Cerebellar nuclear complex (tissue), 1 donor: ENCODE measurements around the gene DRAM2.

Experiments
- DNase-seq, 2 experiments: peaks; one replicate each; lab custom pipeline; 2025; lab: John Stamatoyannopoulos, UW

Gene DRAM2

DNA sequence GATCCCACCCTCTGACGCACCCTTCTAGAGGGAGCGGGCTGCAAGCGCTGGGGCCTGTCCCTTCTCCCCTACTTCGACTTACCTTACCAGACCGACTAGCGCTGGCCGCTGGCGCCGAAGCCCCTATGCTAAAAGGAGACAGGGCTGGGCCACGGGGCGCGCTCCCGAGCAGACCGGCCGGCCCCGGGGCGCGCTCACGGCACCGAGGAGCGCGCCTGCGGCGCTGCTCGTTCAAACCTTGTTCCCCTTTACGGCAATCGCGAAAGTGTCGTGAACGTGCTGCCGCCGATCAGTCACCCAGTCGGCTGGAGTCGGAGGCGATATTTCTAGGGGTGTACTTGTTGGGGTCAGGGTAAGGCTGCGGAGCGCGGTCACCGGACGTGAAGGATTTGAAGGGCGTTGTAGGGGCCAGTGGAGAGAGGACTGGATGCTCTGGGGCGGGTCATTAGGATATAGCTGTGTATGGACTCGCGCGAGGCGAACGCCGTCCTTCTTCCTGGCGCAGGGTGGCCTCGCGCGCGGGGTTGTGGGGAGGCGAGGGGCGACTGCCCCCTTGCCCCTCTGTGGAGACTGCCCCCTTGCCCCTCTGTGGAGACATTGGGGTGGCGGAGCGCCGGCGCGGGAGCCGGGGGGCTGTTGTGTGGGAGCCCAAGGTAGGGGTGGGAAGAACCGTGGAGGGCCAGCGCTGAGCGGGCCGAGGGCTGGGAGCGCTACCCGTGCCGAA lies at the start of gene DRAM2, which contains the start of gene CEPT1:
Gene DRAM2, minus strand, starts transcription at position 138 of the 724 bp plus-strand sequence. CDS start 8,539 bp downstream, outside the sequence.
Gene CEPT1, plus strand, starts transcription at position 268 of the 724 bp plus-strand sequence. CDS start 7,492 bp downstream, outside the sequence.
- peak in 1 of 2 experiments; percentile 65 for DNase-seq

DNA sequence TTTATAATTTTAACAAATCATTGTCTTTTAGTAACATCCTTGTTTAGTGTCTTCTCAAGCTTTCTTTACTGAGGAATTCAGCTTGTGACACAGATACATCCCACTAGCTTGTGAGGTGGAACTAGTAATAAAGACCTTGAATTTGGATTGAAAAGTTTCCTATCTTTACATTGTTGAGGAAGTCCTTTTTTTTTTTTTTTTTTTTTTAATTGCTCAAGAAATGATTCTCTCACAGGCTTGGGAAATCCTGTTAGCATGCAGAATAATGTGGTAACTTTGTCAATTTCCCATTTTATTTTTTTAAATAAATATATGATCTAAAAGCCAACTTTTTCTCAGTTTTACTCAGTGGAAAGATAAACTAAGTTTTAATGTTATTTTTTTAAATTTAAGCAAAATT lies 44.8 kb upstream of the DRAM2 start:
- DNase-seq: no peak

DNA sequence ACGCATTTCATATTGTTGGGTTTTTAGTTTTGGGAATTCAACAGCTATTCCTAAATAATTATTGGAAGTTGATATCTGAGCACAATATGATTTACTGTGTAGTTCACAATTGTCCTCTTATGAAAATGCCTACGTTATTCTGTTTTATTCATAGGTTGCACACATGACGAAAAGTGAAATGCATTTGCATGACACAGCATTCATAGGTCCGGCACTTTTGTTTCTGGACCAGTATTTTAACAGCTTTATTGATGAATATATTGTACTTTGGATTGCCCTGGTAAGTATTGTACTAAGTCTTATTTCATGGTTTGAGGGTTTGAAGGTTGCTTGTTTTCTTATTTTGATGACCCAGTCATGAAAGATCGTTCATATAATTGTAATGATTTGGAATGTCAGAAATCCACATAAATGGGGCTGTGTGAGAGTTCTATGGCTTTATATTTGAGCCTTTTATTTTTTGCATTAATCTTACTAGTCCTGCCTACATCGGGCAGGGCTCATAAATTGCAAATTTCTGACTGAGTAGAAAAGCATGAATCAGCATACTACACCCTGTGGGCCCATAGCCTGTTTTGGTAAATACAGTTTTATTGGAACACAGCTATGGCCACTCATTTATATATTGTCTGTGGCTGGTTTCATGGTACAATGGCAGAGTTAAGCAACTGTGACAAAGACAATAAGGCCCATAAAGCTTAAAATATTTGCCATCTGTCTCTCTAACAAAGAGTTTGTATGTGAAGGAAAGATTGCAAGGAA lies 43.6 kb upstream of the DRAM2 start:
- no peak for DNase-seq

DNA sequence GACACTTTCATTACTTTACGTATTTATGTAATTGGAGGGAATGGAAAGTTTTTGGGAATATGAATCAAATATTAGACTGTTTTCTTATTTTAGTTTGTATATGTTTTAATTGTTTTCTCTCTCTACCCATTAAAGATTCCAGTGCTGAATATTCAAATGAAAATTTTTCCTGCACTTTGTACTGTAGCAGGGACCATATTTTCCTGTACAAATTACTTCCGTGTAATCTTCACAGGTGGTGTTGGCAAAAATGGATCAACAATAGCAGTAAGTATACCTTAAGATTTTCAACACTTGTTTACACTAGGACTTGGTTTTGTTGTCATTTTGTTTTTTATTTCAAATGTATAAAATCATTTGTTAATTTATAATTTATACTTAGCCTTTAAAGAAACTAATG lies 42.2 kb upstream of the DRAM2 start:
- DNase-seq: no peak

DNA sequence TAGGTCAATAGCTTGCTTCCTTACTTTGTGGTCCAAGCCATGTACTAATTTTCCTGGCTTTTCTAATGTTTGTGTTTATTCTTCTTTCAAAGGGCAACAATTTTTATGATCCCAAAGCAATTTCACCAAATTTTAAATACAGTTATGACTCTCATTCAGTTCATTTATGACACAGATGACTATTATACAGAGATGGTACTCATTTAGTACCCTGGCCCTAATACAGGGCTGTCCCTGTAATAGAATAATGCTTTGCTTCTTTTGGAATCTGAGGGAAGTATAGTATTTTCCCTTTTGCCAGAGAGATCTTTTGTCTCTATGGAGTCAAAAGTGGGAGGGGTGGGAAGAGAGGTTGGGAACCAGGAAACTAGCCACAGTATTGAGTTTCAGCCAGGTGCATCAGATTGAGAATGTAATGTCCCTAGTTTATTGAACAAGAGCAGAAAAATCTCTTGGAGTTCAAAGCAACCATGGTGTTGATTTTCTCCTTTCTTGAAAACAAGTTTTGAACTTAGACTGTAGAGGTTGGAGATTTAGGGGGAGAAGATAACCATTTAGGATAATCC lies 40.2 kb upstream of the DRAM2 start:
- DNase-seq: no peak

DNA sequence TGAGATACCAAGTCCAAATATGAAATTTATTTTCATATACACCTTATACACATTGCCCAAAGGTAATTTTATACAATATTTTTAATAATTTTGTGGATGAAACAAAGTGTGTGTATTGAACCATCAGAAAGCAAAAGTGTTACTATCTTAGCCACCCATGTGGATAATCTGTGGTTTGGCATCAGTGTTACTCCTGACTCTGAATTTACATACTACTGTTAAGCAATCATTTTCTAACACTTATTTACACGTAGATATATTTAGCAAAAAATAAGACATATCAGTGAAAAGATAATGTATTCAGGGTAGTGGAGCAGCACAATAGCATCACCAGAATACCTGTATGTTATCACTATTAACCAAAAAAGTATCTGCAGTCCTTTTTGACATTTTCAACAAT lies 36.8 kb upstream of the DRAM2 start:
- no peak for DNase-seq

DNA sequence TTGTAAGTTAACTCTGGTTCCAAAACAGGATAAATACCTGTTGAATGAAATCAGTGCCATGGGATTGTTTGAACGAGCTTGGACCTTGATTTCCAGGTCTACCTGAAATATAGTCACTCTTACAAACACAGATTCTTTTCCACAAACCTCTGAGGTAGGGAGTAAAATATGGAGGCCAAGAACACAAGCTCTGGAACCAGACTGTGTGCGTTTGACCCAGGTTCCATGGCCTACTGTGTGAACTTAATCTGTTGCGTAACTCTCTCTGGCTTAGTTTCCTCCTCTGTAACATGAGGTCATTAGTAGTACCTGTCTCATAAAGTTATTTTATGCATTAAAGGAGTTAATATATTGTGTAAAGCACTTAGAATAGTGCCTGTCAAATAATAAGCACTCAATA lies 35.5 kb upstream of the DRAM2 start:
- DNase-seq: no peak

DNA sequence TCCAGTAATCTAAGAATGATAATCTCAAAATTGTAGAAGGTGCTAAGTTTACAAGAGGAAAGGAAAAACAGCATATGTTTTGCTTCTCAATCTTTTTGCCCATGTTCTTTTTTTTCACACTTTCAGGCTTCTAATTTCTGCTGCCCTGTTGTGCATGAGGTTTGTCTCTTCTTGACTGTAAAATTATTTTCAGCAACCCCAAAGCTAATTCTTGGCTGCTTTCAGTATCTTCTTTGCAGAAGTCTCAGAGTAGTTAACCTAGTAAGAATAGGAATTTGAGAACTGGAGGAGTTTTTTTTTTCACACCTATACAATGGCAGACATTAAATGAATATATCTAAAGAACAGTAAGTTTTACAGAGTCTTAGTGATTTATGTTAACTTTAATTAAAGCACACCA lies 34.2 kb upstream of the DRAM2 start:
- DNase-seq: no peak

DNA sequence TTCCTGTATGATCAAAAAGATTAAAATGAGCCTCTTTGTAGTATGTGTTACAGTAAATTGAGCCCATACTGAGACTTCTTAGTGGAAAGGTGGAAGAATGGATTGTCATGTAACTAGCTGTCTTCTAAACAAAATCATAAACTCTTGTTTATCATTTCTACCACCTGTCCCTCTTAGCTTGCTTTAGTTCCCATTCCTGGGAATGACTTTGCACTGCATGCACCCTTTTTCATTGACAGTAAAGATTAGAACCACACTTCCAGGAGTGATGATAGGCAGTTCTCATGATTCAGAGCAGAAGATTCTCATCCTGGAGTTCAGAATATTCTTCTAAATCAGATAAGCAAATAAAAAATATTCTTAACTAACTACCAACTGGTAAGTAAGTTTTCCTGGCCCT lies 32.6 kb upstream of the DRAM2 start:
- no peak for DNase-seq

DNA sequence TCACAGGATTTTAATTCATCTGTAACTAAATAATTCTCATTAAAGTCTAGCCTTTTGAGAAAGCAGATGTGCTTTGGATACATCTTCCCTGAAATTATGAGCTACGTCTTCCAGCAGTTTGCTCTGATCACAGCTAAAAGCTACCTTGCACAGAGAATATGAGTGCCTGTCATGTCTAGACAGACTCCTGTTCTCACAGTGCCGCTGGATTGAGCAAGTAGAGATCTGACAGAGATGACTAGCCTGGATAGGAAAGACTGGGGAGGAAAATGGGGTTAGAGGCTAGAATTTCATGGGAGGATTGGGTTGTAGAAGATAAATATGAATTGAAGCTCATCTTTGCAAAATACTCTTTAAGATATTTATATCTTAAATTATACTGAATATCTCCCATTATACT lies 24.3 kb upstream of the DRAM2 start:
- DNase-seq: no peak

DNA sequence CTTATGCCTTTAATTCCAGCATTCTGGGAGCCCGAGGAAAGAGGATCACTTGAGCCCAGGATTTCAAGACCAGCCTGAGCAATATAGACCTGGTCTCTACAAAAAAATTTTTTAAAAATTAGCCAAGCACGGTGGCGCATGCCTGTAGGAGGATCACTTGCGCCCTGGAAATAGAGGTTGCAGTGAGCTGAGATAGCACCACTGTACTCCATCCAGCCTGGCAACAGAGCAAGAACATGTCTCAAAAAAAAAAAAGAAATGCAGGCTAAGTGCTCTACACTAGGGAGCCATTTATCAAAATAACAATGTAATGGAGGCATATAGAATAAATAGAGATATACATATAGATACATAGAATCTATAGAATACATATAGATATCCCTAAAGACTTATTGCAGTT lies 23.5 kb upstream of the DRAM2 start:
- no peak for DNase-seq

DNA sequence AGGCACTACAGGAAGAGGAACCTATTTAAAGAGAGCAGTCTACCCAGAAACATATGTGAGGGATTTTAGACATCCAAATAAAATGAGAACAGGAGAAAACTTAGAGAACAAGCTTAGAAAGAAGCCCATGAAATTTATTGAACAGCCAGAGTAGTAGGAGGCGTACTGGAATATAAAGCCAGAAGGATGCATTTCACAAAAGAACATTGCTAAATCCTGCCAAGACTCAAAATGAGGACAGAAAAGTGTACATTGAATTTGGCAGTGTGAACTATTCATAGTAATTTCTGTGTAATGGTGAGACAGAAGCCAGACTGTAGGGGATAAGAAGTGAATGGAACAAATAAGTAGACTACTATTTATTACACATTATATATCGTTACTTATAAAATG lies 22.6 kb upstream of the DRAM2 start:
- DNase-seq: no peak

DNA sequence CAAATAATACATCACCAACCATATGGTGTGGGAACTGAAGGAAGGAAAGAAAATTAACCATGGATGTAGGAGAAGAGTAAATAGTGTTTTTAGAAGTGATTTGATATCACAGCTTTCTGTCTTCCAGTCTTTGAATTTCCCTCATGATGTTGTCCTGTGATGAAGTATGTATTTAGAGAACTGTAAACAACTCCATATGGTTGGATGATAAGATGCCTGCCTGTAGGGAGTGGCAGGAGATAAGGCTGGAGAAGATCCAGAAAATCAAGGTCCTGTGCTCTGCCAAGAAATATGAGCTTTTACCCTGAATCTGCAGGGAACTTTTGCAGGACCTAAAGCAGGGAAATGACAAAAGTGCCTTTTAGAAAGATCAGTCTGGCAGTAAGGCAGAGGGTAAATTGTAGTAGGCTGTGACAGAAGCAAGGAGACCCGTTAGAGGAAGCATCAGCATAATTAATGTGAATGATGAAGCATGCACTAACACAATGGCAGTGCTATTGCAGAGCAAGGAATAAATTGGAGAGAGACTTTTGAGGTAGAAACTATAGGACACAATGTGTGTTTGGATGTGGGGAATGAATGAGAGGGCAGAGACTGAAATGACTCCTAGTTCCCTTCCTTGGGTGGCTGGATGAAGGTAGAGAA lies 22.1 kb upstream of the DRAM2 start:
- peak; percentile 51 to 56 for DNase-seq

DNA sequence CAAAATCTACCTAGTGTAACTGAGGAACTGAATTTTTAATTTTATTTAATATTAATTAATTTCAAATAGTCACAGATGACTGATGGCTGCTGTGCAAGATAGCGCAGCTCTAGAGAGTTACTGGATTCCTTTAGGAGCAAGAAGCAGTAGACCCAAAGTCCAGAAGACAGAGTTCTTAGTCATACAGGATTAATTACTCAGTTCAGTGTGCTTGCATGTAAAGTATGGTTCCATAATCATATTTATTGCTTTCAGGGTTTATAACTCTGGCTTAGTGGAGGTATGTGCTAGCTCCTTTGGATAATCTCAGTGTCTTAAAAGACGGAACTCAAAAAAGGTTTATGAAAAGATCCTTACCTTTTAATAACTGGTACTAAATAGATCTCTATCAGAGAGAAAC lies 17.5 kb upstream of the DRAM2 start:
- no peak for DNase-seq

DNA sequence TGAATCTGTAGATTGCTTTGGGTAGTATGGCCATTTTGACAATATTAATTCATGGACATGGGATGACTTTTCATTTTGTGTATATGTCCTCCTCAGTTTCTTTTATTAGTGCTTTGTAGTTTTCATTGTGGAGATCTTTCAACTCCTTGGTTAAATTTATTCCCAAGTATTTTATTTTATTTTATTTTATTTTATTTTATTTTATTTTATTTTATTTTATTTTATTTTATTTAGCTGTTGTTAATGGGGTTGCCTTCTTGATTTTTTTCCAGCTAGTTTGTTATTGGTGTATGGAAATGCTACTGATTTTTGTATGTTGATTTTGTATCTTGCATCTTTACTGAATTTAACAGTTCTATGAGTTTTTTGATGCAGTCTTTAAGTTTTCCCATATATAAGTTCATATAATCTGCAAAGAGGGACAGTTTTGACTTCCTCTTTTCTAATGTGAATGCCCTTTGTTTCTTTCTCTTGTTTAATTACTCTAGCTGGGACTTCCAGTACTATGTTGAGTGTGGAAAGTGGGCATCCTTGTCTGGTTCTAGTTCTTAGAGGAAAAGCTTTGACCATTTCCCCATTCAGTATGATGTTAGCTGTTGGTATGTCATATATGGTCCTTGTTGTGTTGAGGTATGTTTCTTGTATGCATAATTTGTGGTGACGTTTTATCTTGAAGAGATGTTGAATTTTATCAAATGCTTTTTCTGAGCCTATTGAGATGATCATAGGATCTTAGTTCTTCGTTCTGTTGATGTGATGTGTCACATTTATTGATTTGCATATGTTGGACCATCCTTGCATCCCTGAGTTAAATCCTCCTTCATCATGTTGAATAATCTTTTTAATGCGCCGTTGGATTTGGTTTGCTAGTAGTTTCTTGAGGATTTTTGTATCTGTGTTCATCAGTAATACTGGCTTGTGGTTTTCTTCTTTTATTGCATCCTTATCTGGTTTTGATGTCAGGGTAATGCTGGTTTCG lies 14.4 kb upstream of the DRAM2 start:
- no peak for DNase-seq

DNA sequence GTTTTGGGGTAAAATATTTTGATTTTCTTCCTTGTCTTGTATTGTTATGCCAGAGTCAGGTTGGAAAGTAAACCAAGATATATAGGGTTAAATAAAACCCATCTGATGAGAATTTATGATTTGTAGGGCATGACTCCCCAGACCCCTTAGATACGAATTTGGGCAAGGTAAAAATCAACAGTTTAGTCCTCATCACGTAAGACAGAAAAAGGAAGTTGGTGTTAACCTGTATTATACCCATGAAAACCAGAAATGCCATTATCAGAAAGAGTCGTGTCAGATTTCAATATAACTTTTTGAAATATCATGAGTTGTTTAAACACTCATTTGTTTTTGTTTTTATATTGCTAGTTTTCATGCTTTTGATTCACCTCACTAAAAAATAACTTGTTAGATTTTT lies 11.9 kb upstream of the DRAM2 start:
- DNase-seq: no peak

DNA sequence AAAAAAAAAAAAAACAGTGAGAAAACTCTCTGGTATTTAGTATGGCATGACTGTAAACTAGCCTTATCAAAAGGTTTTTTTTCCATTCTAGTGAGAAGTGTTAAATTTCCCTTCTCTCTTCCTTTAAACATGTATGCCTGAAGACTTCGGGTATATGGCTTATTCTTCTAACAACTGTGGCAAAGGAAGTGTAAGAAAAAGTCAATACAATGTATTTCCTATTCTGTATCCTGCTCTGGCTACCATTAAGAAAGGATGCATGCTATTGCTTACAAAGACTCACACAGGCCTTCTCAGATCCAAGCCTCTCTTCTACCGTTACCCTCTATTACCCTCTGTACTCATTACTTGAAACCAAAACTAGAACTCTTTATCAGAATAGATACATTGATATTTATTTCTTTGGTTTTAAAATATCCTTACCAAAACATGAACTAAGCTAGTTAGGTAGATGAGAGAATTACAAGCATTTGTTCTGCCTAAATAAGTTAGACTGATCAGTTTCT lies 8.5 kb upstream of the DRAM2 start:
- no peak for DNase-seq

DNA sequence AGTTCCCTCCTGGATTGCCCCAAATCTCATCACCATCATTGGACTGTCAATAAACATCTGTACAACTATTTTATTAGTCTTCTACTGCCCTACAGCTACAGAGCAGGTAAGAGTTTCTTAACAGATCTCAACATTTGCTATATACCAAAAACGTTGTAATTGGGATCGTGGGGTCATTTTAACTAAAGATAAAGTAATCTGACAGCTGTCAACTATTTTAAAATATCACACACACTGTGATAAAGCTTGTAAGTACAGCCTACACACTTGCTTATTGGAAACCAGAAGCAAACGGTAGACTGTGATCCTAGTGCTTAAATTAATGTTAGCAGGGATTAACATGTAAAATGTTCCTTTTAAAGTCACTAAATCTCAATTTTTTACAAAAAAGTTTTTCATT lies 8.1 kb upstream of the DRAM2 start:
- no peak for DNase-seq

DNA sequence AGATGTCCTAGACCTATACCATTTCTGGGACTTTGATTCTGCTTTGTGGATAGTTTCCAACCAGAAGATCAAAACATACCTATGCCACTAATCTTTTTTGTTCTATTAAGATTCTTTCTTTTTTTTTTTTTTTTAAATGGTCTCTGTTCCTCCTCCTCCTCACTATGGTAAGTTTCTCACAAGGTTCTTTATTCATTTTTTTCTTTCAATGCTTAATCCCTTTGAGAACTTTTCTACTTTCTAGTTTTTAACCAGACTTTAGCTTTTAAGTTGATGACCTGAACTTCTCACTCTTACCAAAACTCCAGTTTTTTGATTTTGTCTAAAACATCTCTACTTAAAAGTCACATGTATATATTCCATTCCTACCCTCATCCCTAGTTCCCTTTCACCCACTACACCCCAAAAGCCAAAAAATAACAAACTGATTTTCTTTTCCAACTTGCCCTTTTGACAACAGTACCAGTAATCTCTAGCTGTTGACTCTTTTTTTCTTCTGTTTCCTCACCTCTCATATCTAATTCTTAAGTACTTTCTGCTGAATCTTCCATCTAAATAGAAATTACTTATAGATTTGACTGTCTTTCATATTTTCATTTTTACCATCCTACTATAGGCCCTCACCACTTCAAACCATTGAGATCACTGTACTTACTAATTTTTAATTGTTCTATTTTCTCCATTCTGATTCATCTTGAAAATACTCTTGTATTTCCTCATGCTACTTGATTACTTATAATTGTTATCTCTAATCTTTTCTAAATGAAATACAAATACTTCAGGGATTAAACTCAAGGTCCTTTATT lies 6.3 kb upstream of the DRAM2 start:
- DNase-seq: no peak

DNA sequence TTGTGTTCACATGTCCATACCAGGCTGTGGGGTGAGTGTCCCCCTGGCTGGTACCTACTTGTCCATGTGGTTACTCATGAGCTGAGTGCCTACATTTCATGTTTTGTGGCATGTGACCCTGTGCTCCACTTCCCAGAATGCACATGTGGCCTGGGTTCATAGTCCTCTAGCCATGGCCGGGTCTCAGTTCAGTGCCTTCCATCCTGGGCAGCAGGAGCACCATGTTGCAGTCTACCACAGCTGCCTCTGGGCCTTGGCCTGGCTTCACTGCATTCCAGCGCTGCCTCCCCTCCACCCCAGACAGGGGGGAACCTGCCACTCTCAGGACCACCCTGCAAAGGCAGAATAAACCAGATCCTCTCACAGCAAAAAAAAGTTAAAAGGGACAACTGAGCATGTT lies 5.6 kb upstream of the DRAM2 start:
- no peak for DNase-seq
